Nephron progenitor cell (in vitro differentiated cells): ENCODE data around the gene NAP1L1.

Experiments
- DNase-seq: peaks from one replicate; pipeline ENCODE4 v3.0.0; 2021
- H3K27ac Mint-ChIP-seq: 2 replicates; pipeline ENCODE4 v1.8.0; 2021; ENCODE audit warnings: mild to moderate bottlenecking, moderate library complexity, mixed read lengths
- H3K27me3 Mint-ChIP-seq: 2 replicates; pipeline ENCODE4 v1.8.0; 2021; ENCODE audit warnings: mild to moderate bottlenecking, low read depth, mixed read lengths; ENCODE audit not compliant: poor library complexity
- H3K36me3 Mint-ChIP-seq: 2 replicates; pipeline ENCODE4 v1.8.0; 2021; ENCODE audit warnings: low read depth, mixed read lengths
- H3K4me1 Mint-ChIP-seq: 2 replicates; pipeline ENCODE4 v1.8.0; 2021; ENCODE audit warnings: mixed read lengths
- H3K4me3 Mint-ChIP-seq: 2 replicates; pipeline ENCODE4 v1.8.0; 2021; ENCODE audit warnings: mild to moderate bottlenecking, moderate library complexity, mixed read lengths
- H3K9me3 Mint-ChIP-seq: 2 replicates; pipeline ENCODE4 v1.8.0; 2021; ENCODE audit warnings: mild to moderate bottlenecking, moderate library complexity, mixed read lengths
- TF ChIP-seq, protein P1 (sequence below): fragments of 200-600 bp; sonication (generic); IDR thresholded peaks from 2 replicates; pipeline ENCODE4 v1.5.0; 2021; ENCODE audit warnings: antibody characterized with exemption

Gene NAP1L1, protein sequence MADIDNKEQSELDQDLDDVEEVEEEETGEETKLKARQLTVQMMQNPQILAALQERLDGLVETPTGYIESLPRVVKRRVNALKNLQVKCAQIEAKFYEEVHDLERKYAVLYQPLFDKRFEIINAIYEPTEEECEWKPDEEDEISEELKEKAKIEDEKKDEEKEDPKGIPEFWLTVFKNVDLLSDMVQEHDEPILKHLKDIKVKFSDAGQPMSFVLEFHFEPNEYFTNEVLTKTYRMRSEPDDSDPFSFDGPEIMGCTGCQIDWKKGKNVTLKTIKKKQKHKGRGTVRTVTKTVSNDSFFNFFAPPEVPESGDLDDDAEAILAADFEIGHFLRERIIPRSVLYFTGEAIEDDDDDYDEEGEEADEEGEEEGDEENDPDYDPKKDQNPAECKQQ

DNA sequence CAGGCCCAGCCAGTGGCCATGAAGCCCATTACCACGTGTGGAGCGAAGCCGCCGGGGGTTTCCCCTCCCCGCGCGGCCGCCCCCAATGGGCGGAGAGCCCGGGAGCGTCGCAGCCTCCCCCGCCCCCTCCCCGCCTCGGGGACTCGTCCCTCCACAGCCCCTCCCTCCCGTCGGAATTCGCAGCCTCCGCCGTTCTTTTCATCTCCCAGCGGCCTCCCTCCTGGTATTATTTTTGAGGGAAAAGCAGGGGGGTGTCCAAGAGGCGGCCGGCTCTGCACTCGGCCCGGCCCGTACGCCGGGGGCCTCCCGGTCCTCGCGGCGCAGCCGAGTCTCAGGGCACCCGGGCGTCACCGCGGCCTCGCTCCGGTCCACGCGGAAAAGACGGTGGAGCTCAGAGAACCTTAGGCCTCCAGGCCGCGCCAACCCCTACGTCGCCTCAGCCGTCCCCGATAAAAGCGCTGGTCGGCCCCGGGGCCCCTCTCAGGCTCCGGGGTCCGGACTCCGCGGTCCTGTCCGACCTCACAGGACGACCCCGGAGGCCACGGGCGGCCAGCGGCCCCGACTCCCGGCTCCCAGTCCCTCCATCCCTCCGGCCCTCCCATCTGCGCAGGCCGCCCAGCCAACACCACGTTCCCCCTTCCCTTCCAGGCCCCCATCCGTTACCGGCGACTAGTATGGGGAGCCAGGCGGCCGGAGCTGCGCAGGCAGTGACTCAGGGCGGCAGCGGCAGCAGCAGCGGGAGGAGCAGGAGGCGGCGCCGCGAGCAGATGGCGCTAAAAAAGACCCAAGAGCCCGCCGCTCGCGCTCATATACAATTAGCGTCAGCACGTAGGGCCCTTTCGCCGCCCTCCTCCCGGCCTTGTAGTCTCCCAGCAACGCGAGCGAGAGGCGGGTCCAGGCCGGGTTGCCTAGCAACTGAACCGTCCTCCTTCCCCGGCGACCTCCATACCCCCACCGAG, at the start of gene NAP1L1:
Gene NAP1L1 (minus strand): TSS at position 782 of the 959 bp plus-strand sequence. CDS start 10,466 bp downstream, outside the sequence.
- peak within 1 kb of the TSS; percentile 96 for H3K4me3 Mint-ChIP-seq
- peaks cover 23% of the 10 kb centered on the region for H3K9me3 Mint-ChIP-seq
- peaks cover 30% of the 10 kb centered on the region for H3K36me3 Mint-ChIP-seq
- peaks cover 39% of the 10 kb centered on the region for H3K4me1 Mint-ChIP-seq
- DNase-seq, result peak; percentile 95
- TF ChIP-seq, protein P1, sequence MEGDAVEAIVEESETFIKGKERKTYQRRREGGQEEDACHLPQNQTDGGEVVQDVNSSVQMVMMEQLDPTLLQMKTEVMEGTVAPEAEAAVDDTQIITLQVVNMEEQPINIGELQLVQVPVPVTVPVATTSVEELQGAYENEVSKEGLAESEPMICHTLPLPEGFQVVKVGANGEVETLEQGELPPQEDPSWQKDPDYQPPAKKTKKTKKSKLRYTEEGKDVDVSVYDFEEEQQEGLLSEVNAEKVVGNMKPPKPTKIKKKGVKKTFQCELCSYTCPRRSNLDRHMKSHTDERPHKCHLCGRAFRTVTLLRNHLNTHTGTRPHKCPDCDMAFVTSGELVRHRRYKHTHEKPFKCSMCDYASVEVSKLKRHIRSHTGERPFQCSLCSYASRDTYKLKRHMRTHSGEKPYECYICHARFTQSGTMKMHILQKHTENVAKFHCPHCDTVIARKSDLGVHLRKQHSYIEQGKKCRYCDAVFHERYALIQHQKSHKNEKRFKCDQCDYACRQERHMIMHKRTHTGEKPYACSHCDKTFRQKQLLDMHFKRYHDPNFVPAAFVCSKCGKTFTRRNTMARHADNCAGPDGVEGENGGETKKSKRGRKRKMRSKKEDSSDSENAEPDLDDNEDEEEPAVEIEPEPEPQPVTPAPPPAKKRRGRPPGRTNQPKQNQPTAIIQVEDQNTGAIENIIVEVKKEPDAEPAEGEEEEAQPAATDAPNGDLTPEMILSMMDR, result no peak
- H3K27me3 Mint-ChIP-seq, result no peaks in the 10 kb centered on the region
- peak within 1 kb of the TSS; percentile 100 for H3K27ac Mint-ChIP-seq

DNA sequence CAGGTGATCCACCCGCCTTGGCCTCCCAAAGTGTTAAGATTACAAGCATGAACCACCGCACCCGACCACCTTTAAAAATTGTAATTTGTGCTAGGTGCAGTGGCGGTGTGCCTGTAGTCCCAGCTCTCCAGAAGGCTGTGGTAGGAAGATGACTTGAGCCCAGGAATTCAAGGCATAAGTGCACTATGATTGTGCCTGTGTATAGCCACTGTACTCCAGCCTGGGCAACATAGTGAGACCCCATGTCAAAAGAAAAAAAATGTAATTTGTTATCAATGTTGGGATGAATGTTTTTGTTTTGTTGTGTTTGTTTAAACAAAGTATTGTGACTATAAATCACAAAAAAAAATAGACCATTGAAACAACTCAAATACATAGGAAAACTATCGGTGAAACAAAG, 43.1 kb upstream of the NAP1L1 start:
- Mint-ChIP-seq H3K27me3 (peaks cover 10% of the 10 kb centered on the region), H3K36me3 (no peaks in the 10 kb centered on the region), H3K9me3 (peaks cover 3% of the 10 kb centered on the region), H3K4me1 (peaks cover 4% of the 10 kb centered on the region), H3K27ac (no peak overlapping the region), H3K4me3 (no peak overlapping the region)
- DNase-seq, result no peak
- TF ChIP-seq, protein P1, result no peak

DNA sequence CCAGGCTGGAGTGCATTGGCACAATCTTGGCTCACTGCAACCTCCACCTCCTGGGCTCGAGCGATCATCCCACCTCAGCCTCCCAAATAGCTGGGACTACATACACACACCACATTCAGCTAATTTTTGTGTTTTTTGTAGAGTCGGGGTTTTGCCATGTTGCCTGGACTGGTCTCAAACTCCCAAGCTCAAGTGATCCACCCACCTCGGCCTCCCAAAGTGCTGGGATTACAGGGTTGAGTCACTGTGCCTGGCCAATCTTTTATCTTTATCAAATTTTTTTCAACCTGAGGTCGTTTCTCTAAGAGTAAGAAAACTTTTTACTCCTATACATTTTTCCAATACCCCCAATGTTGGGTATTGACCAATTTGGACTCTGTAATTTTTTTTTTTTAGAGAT, 40.0 kb upstream of the NAP1L1 start:
- H3K27ac Mint-ChIP-seq, result peak overlapping the region; percentile 14
- no peaks in the 10 kb centered on the region for H3K27me3 Mint-ChIP-seq
- no peak for DNase-seq
- no peak overlapping the region for H3K4me3 Mint-ChIP-seq
- TF ChIP-seq, protein P1, result no peak
- H3K4me1 Mint-ChIP-seq, result peaks cover 4% of the 10 kb centered on the region
- no peaks in the 10 kb centered on the region for H3K36me3 Mint-ChIP-seq
- no peaks in the 10 kb centered on the region for H3K9me3 Mint-ChIP-seq

DNA sequence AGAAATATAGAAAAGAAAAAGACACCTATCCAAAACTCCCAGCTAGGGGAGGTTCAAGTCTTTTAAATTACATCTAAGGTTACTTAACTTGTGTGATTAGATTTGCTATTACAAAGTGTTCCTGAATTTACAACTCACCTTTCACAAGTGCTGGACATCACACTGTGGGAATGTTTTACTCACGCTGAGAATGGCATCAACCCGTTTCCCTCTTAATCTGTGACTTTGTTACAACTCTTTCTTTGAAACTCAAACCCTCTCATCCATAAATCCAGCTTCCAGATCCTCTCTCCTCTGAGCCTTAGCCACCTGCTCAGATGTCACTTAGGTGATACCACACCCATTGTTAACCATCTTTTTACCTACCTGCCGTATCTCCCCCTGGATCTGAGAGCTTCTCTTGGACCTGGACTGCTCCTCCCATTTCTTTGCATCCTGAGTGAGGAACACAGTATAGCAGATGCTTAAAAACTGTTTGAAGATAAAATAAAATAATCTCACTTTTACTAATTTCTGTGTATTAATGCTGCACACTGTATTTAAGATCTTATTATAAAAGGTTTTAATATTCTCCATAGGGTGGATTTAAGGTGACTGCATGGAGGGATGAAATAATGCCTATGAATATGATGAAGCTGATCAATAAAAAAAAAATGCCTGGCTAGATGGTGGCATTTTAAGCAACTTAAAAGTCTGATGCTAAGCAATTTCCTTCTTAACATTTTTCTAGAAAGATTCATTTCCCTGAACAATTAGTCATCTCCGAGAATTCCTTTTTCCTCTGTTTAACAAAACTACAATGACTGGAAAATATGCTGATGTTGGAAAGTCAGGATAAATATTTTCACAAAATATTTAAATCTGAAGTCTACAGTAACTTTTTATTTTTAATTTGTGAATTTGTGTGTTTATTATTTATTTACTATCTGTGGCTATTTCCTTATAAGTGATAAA, 39.1 kb upstream of the NAP1L1 start:
- no peaks in the 10 kb centered on the region for H3K9me3 Mint-ChIP-seq
- H3K4me1 Mint-ChIP-seq, result peaks cover 4% of the 10 kb centered on the region
- TF ChIP-seq, protein P1, result no peak
- no peak overlapping the region for H3K27ac Mint-ChIP-seq
- H3K27me3 Mint-ChIP-seq, result no peaks in the 10 kb centered on the region
- no peaks in the 10 kb centered on the region for H3K36me3 Mint-ChIP-seq
- no peak overlapping the region for H3K4me3 Mint-ChIP-seq
- no peak for DNase-seq

DNA sequence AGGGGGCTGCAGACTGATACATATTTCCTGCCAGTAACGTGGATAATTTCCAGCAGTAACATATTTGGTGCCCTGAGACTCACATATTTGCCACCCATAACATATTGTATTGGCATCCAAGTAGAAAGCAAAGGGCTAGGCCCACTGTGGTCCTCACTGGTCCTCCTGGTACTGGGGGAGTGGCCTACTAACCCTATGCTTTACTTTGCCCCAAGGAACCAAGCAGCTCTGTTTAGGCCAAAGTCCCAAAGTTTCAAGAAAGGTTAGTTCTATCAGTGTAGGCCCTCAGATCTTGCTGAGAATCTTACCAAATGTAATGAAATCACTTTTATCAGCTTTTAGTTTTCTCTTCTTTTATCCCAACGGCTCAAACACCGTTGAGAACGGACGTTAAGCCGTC, 35.4 kb upstream of the NAP1L1 start:
- H3K4me1 Mint-ChIP-seq, result peaks cover 4% of the 10 kb centered on the region
- TF ChIP-seq, protein P1, result no peak
- H3K27me3 Mint-ChIP-seq, result no peaks in the 10 kb centered on the region
- H3K36me3 Mint-ChIP-seq, result no peaks in the 10 kb centered on the region
- no peak overlapping the region for H3K27ac Mint-ChIP-seq
- H3K9me3 Mint-ChIP-seq, result no peaks in the 10 kb centered on the region
- no peak overlapping the region for H3K4me3 Mint-ChIP-seq
- no peak for DNase-seq
